Osteocyte (in vitro differentiated cells): Measurements from ENCODE around the gene ZNF618. TPM values are rescaled to one million over a fixed set of nuclear protein-coding genes. Genes with fewer than 3 reads are reported as not detected.
A peak's percentile ranks its signal among the peaks of the same experiment; 100 is the strongest.

Source experiments
- DNase-seq: peaks from one replicate; pipeline ENCODE4 v3.0.0; 2021; ENCODE audit warnings: mixed read lengths; ENCODE audit not compliant: unreplicated experiment; ENCODE audit errors: extremely low spot score
- H3K27ac Mint-ChIP-seq: one replicate; pipeline ENCODE4 v1.8.0; 2021; ENCODE audit warnings: mild to moderate bottlenecking, mixed read lengths; ENCODE audit not compliant: unreplicated experiment
- H3K27me3 Mint-ChIP-seq: one replicate; pipeline ENCODE4 v1.8.0; 2021; ENCODE audit warnings: mixed read lengths; ENCODE audit not compliant: unreplicated experiment
- H3K36me3 Mint-ChIP-seq: one replicate; pipeline ENCODE4 v1.8.0; 2021; ENCODE audit warnings: mixed read lengths; ENCODE audit not compliant: unreplicated experiment
- H3K4me1 Mint-ChIP-seq: one replicate; pipeline ENCODE4 v1.8.0; 2021; ENCODE audit warnings: mixed read lengths; ENCODE audit not compliant: unreplicated experiment
- H3K4me3 Mint-ChIP-seq: one replicate; pipeline ENCODE4 v1.8.0; 2021; ENCODE audit warnings: mild to moderate bottlenecking, moderate library complexity, mixed read lengths; ENCODE audit not compliant: unreplicated experiment
- H3K9me3 Mint-ChIP-seq: one replicate; pipeline ENCODE4 v1.8.0; 2021; ENCODE audit warnings: mixed read lengths; ENCODE audit not compliant: unreplicated experiment
- CTCF ChIP-seq: fragments of 200-600 bp; sonication (generic); IDR thresholded peaks from 2 replicates; pipeline ENCODE4 v1.5.0; 2021; ENCODE audit warnings: antibody characterized with exemption, mild to moderate bottlenecking, moderate library complexity
- total RNA-seq: library from RNA; stranded (reverse); gene quantifications from 2 replicates; pipeline ENCODE4 v1.2.1, GENCODE V29; 2021

ZNF618 gene
- total RNA-seq, 1 donor from 2014 or later, result 36.8 TPM

GRCh38 chr9:113913426-113914195 lies 37.5 kb downstream of the ZNF618 start:
- TF ChIP-seq CTCF, result no peak
- Mint-ChIP-seq H3K27ac (no peak overlapping the region), H3K27me3 (no peaks in the 10 kb centered on the region), H3K9me3 (no peaks in the 10 kb centered on the region), H3K4me3 (no peak overlapping the region), H3K36me3 (peaks cover 4% of the 10 kb centered on the region), H3K4me1 (peaks cover 4% of the 10 kb centered on the region)
- peak; percentile 62 for DNase-seq

GRCh38 chr9:113914517-113914916 lies 38.4 kb downstream of the ZNF618 start:
- Mint-ChIP-seq H3K27me3 (no peaks in the 10 kb centered on the region), H3K4me1 (peaks cover 4% of the 10 kb centered on the region), H3K9me3 (no peaks in the 10 kb centered on the region), H3K4me3 (no peak overlapping the region), H3K27ac (no peak overlapping the region), H3K36me3 (peaks cover 4% of the 10 kb centered on the region)
- TF ChIP-seq CTCF, result no peak
- DNase-seq, result peak; percentile 8

- DNase-seq, result no peak
- Mint-ChIP-seq H3K4me1 (no peaks in the 10 kb centered on the region), H3K27me3 (no peaks in the 10 kb centered on the region), H3K4me3 (no peak overlapping the region), H3K36me3 (peaks cover 4% of the 10 kb centered on the region), H3K9me3 (no peaks in the 10 kb centered on the region), H3K27ac (no peak overlapping the region)
- TF ChIP-seq CTCF, result no peak
Measured at GRCh38 chr9:113915817-113916434, 39.8 kb downstream of the ZNF618 start.

GRCh38 chr9:113916931-113917330 lies 40.8 kb downstream of the ZNF618 start:
- DNase-seq, result no peak
- Mint-ChIP-seq H3K27ac (no peak overlapping the region), H3K4me1 (peaks cover 3% of the 10 kb centered on the region), H3K27me3 (no peaks in the 10 kb centered on the region), H3K36me3 (peaks cover 4% of the 10 kb centered on the region), H3K9me3 (no peaks in the 10 kb centered on the region), H3K4me3 (no peak overlapping the region)
- no peak for TF ChIP-seq CTCF

GRCh38 chr9:113918697-113919350 lies 42.7 kb downstream of the ZNF618 start:
- no peak for TF ChIP-seq CTCF
- no peak overlapping the region for H3K4me3 Mint-ChIP-seq
- no peaks in the 10 kb centered on the region for H3K27me3 Mint-ChIP-seq
- peaks cover 6% of the 10 kb centered on the region for H3K4me1 Mint-ChIP-seq
- peaks cover 9% of the 10 kb centered on the region for H3K36me3 Mint-ChIP-seq
- peaks cover 13% of the 10 kb centered on the region for H3K9me3 Mint-ChIP-seq
- no peak overlapping the region for H3K27ac Mint-ChIP-seq
- DNase-seq, result no peak
